Gastrocnemius medialis (tissue), 4 donors: ENCODE measurements around the gene TMEM161A.

Source experiments
- CTCF ChIP-seq, 5 experiments: fragments of 450-650 bp in 3 of 5; fragments of 200-600 bp in 2 of 5; sonication (generic) in 2 of 5; IDR thresholded peaks in 4 of 5; conservative IDR thresholded peaks in 1 of 5; 1 replicate in 4 of 5; 2 replicates in 1 of 5; pipeline ENCODE4 v1.5.1; 2016 to 2019; ENCODE audit warnings: antibody characterized with exemption in 5 of 5, mild to moderate bottlenecking in 3 of 5, moderate library complexity in 3 of 5
- POLR2A ChIP-seq, 2 donors: fragments of 450-650 bp; IDR thresholded peaks; one replicate each; pipeline ENCODE4 v1.6.1; 2017; ENCODE audit warnings: antibody characterized with exemption in 2 of 2, mild to moderate bottlenecking in 2 of 2, moderate library complexity in 2 of 2

DNA sequence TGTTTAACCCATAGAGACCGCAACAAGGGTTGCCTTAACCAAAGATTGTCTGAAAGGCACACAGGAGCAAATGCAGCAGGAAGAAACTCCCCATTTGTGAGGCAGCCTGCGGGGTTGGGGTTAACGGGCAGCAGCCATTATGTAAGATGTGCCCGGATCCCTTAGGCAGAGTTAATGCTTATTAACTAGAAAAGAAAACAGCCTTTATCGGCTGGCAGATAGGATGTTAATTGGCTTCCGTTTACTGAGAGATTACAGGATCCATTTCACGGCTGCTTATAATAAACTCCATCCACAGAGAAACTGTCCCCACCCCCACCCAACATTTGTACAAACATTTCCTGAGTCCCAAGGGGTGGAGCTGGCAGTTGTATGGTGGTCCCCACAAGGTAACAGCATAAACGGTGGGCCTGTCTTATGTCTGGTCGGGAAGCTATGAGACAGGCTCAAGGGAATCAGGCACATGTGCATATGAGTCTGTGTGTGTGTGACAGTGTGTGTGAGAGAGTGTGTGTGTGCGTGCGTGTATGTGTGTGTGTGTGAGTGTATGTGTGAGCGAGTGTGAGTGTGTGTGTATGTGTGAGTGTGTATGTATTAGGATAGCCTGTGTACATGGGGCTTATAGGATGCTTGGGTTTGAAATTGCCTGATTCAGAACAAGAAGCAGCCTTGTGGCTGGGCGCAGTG, 63.9 kb downstream of the TMEM161A start:
- TF ChIP-seq CTCF (IDR thresholded peaks at IDR 0.05 in 4 of 5, conservative IDR thresholded peaks at IDR 0.05 in 1 of 5) (no peak), POLR2A (IDR thresholded peaks at IDR 0.05) (no peak)
